ENCODE results near the gene LYG1. TPM values are rescaled to one million over a fixed set of nuclear protein-coding genes. Genes with fewer than 3 reads are reported as not detected.

The LYG1 gene
- total and polyA plus RNA-seq, 9 of the 15 experiments (the other 6 are each of a cell fraction or from before 2014, with no cell fraction given): 0.64 to 2.6 (median 1.2) TPM

DNA sequence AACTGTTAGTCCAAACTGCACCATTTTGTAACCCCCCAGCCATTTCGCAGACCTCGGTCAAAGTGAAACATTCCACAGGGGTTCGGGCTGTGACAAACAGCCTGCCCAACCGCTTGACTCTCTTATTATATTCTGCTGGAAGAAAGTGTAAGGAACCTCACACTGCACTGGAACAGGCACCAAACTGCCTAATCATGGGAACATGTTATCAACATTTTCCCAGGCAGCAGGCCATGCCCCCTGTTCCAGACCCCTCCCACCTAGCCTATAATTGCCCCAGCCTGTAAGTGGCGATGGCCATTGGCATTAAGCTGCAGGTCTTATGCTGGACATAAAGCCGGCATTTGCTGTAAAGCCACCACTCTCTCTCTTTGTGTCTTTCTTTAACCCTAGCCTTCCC, 62.4 kb downstream of the LYG1 start (continued):
- TF ChIP-seq YY1 (IDR thresholded peaks at IDR 0.05; ENCODE audit: borderline replicate concordance in 1 of 3, control insufficient read depth in 1 of 3, extremely low read depth in 1 of 3, insufficient read depth in 3 of 3, insufficient read length in 1 of 3, insufficient replicate concordance in 2 of 3, low read depth in 1 of 3, low read length in 2 of 3) (peak in 1 of 3 experiments; percentile 23), JUNB (CRISPR knock-in tag; conservative IDR thresholded peaks at IDR 0.05) (no peak), ZNF316 (IDR thresholded peaks at IDR 0.05) (peak; percentile 41; the same call in 1 of the 2 replicates), MAFF (IDR thresholded peaks at IDR 0.05; ENCODE audit: low read length) (0 out of 2 replicates have a peak, but pooled peaks have one; percentile 13), TCF3 (CRISPR knock-in tag; IDR thresholded peaks at IDR 0.05) (peak; percentile 19; the same call in 1 of the 2 replicates), MAFK (IDR thresholded peaks at IDR 0.05; ENCODE audit: low read length) (peak; percentile 47; the same call in 1 of the 2 replicates), ZNF398 (CRISPR knock-in tag; IDR thresholded peaks at IDR 0.05) (no peak), C11orf30 (IDR thresholded peaks at IDR 0.05; ENCODE audit: low read depth) (peak; percentile 57), ZNF780A (CRISPR knock-in tag; IDR thresholded peaks at IDR 0.05) (no peak), DPF2 (IDR thresholded peaks at IDR 0.05) (peak; percentile 52; the same call in 1 of the 2 replicates), HLTF (IDR thresholded peaks at IDR 0.05) (no peak), ZNF41 (CRISPR knock-in tag; conservative IDR thresholded peaks at IDR 0.05) (no peak), ZSCAN29 (IDR thresholded peaks at IDR 0.05) (no peak), CSDE1 (IDR thresholded peaks at IDR 0.05) (no peak), TBP (optimal IDR thresholded peaks at IDR 0.05; ENCODE audit: low read depth, low read length) (no peak), NFE2 (IDR thresholded peaks at IDR 0.05; ENCODE audit: low read depth) (peak; percentile 77), NEUROD1 (IDR thresholded peaks at IDR 0.05; ENCODE audit: borderline replicate concordance, low read depth, low read length, partially characterized antibody) (no peak), KHSRP (IDR thresholded peaks at IDR 0.05) (no peak), MLX (CRISPR knock-in tag; conservative IDR thresholded peaks at IDR 0.05) (no peak)
- TF ChIP-seq, protein P1, sequence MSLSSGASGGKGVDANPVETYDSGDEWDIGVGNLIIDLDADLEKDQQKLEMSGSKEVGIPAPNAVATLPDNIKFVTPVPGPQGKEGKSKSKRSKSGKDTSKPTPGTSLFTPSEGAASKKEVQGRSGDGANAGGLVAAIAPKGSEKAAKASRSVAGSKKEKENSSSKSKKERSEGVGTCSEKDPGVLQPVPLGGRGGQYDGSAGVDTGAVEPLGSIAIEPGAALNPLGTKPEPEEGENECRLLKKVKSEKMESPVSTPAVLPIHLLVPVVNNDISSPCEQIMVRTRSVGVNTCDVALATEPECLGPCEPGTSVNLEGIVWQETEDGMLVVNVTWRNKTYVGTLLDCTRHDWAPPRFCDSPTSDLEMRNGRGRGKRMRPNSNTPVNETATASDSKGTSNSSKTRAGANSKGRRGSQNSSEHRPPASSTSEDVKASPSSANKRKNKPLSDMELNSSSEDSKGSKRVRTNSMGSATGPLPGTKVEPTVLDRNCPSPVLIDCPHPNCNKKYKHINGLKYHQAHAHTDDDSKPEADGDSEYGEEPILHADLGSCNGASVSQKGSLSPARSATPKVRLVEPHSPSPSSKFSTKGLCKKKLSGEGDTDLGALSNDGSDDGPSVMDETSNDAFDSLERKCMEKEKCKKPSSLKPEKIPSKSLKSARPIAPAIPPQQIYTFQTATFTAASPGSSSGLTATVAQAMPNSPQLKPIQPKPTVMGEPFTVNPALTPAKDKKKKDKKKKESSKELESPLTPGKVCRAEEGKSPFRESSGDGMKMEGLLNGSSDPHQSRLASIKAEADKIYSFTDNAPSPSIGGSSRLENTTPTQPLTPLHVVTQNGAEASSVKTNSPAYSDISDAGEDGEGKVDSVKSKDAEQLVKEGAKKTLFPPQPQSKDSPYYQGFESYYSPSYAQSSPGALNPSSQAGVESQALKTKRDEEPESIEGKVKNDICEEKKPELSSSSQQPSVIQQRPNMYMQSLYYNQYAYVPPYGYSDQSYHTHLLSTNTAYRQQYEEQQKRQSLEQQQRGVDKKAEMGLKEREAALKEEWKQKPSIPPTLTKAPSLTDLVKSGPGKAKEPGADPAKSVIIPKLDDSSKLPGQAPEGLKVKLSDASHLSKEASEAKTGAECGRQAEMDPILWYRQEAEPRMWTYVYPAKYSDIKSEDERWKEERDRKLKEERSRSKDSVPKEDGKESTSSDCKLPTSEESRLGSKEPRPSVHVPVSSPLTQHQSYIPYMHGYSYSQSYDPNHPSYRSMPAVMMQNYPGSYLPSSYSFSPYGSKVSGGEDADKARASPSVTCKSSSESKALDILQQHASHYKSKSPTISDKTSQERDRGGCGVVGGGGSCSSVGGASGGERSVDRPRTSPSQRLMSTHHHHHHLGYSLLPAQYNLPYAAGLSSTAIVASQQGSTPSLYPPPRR (CRISPR knock-in tag; IDR thresholded peaks at IDR 0.05; ENCODE audit: borderline replicate concordance): no peak
- TF ChIP-seq, protein P2, sequence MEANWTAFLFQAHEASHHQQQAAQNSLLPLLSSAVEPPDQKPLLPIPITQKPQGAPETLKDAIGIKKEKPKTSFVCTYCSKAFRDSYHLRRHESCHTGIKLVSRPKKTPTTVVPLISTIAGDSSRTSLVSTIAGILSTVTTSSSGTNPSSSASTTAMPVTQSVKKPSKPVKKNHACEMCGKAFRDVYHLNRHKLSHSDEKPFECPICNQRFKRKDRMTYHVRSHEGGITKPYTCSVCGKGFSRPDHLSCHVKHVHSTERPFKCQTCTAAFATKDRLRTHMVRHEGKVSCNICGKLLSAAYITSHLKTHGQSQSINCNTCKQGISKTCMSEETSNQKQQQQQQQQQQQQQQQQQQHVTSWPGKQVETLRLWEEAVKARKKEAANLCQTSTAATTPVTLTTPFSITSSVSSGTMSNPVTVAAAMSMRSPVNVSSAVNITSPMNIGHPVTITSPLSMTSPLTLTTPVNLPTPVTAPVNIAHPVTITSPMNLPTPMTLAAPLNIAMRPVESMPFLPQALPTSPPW (CRISPR knock-in tag; IDR thresholded peaks at IDR 0.05): peak; percentile 23; the same call in 1 of the 2 replicates
